22Rv1 (cell line): Measurements from ENCODE around the gene ITPR2.

ENCODE experiments used
- H3K27ac ChIP-seq: fragments of 450-650 bp; 2 replicates; pipeline ENCODE4 v1.5.1; 2017
- ZFX ChIP-seq: fragments of 450-650 bp; IDR thresholded peaks from 2 replicates; pipeline ENCODE4 v1.6.1; 2017; ENCODE audit warnings: antibody characterized with exemption, borderline replicate concordance
- TF ChIP-seq, protein P1 (sequence below): fragments of 450-650 bp; IDR thresholded peaks from 2 replicates; pipeline ENCODE4 v1.5.1; 2017; ENCODE audit warnings: mild to moderate bottlenecking

The ITPR2 gene

DNA sequence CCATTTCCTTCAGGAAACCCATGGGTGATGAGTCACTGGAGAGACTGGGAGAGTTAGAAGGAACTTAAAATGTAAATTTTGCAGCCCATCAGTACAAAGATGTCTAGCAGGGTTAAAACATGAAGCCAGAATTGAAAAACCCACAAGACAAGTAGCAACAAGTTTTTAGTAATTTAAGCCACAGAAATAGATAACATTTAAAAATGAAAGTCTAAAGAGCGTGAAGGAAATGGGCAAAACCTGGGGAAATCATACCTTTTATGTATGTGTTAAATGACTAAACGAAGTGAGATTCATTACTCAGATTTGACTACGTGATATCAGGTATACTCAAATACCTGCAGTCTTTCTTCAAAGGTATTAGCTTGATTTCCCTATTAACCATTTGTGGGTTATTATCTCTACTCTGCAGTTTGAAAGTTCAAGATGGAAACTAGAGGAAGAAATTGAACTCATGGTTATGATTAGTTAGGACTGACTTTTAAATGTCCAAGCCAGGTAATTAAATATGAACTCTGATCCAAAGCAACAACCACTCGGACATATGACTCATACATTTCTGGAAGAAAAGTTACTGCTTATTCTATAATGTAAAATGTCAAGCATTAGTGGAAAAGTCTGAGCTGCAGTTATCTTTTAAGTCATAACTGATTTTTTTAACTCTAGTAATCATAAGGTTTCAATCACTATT is 84.1 kb downstream of the ITPR2 start:
- H3K27ac ChIP-seq: no peak overlapping the region
- no peak for TF ChIP-seq ZFX
- TF ChIP-seq, protein P1, sequence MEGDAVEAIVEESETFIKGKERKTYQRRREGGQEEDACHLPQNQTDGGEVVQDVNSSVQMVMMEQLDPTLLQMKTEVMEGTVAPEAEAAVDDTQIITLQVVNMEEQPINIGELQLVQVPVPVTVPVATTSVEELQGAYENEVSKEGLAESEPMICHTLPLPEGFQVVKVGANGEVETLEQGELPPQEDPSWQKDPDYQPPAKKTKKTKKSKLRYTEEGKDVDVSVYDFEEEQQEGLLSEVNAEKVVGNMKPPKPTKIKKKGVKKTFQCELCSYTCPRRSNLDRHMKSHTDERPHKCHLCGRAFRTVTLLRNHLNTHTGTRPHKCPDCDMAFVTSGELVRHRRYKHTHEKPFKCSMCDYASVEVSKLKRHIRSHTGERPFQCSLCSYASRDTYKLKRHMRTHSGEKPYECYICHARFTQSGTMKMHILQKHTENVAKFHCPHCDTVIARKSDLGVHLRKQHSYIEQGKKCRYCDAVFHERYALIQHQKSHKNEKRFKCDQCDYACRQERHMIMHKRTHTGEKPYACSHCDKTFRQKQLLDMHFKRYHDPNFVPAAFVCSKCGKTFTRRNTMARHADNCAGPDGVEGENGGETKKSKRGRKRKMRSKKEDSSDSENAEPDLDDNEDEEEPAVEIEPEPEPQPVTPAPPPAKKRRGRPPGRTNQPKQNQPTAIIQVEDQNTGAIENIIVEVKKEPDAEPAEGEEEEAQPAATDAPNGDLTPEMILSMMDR: no peak

DNA sequence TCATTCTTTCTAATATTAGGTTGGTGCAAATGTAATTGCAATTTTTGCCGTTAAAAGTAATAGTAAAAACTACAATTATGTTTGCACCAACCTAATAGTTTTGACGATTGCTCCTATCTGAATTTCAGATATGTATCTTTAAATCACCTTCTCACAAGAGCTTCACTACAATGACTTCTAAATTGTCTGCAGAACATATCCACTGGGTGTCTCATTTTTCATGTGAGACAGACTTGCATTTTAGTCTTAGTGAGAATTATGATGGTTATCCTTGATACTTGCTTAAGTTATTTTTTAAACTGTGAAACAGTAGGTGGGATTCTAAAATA is 84.6 kb downstream of the ITPR2 start:
- H3K27ac ChIP-seq: no peak overlapping the region
- TF ChIP-seq, protein P1: no peak
- TF ChIP-seq ZFX: no peak

DNA sequence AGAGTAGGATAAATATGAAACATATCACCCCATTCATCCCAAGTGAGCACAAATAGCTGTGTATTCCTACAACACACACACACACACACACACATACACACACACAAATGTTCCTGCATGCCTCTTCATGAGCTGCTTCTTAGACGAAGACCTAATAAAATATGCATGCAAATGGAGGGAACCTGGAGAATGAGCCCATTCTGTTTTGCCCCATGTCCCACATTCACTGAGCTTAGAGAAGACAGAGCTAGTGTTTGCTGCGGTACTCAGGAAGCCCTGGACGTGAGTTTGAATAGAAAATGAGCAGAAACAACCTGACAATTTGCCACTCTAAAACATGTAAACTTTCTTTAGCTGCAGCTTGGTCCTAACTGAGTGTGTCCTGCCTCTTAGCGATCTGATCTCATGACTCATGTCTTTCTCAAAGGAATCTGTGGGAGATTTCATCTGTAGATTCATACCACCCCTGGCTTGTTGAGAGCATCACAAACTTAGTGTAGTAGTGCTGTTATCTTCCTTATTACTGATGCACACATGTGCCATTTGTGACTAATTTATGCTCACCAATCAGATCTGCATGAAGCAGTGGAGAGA is 86.8 kb downstream of the ITPR2 start:
- no peak overlapping the region for H3K27ac ChIP-seq
- TF ChIP-seq, protein P1: no peak
- no peak for TF ChIP-seq ZFX

DNA sequence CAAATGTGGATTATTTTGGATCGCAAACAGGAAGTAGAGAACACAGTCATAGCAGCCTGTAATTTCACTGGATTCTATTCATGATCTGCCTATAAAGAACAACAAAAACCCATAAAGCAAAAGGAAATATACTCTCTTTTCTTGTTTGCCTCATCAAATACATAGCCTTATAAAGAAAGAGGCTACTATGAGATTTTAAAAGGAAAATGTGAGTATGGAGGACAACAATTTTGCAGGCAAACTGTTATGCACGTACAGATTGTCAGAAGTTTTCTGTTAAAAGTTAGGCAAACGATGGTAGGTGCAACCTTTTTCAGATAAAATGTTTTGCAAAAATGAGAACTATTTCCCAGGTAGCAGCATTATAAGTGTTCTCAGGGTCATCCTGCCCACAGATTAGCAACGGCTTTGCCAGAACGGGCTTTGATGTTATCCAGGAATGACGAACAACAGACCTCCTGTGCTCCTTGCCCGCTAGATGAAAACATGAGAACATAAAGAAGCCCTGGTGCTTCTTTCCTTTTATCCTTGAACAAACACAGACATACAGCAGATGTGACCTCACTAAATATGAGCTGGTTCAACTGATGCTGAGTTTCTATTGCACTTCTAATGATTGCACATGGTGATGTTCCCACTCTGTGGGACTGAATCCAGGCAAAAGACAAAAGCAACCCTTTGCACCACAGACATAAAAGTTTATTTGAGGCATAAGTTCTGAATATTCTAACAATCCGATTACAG is 88.1 kb downstream of the ITPR2 start:
- TF ChIP-seq, protein P1: no peak
- TF ChIP-seq ZFX: no peak
- no peak overlapping the region for H3K27ac ChIP-seq

DNA sequence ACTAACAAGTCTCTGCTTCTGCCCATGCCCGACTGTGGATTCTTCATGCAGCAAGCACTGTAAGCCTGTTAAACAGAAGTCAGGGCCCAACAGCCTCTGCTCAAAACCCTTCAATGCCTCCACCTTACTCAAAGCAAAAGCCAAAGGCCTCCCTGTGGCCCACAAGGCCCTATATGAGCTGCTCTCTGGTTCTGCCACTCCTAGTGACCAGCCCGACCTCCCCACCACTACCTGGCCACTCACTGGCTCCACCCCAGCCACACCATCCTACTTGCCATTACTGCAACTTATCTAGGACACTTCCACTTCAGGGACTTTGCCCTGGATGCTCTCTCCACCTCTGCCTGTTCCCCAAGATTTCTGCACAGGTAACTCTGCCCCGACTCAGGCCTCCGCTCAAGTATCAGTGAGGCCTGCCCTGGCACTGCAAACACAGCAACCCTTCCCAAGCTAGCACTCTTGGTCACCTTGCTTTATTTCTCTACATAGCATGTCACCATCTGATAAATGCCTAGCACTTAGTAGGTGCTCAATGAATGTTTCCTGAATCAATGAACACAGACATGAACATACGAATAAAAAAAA is 88.9 kb downstream of the ITPR2 start:
- TF ChIP-seq, protein P1: no peak
- no peak for TF ChIP-seq ZFX
- H3K27ac ChIP-seq: no peak overlapping the region

DNA sequence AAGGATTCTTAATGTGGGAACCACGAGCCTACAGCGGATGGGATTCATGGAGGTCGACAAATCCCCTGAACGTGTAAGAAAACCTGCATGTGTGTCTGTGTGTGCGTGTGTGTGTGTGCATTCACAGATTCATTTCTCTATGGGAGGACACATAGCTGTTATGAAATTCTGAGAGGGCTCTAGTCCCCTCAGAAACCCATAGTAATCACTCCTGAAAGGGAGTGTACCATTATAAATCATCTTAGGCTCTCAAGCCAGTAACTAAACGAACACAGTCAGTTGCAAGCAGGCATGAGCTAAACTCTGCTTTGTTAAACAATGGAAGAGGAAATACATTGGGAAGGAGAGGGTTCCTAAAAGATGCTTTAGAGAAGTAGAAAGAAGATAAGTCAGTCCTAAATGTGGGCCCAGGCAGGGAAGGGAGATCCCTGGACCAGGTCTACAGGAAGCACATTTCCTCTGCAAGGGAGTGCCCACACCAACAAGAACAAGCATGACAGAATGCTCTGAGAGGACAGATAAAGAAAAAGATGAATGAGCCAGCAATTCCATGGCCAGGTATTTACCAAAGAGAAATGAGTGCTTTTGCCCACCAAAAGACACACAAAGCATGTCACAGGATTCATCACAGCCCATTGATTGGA is 91.3 kb downstream of the ITPR2 start:
- no peak overlapping the region for H3K27ac ChIP-seq
- TF ChIP-seq, protein P1: no peak
- TF ChIP-seq ZFX: no peak
